DOHH2 (cell line): ENCODE data around the gene LYVE1.

Experiments used
- H3F3A ChIP-seq: fragments of 200-600 bp; sonication (generic), shearing (Covaris generic); 2 replicates; pipeline ENCODE4 v1.6.0; 2016; ENCODE audit warnings: antibody characterized with exemption, mild to moderate bottlenecking; ENCODE audit not compliant: control insufficient read depth, insufficient read depth
- H3K27ac ChIP-seq: fragments of 200-600 bp; sonication (generic); 2 replicates; pipeline ENCODE4 v1.5.1; 2014; ENCODE audit warnings: low read depth, mild to moderate bottlenecking, low read length, moderate library complexity
- H3K27me3 ChIP-seq: fragments of 200-600 bp; sonication (generic); 2 replicates; pipeline ENCODE4 v1.6.1; 2014; ENCODE audit warnings: mild to moderate bottlenecking, low read length, mixed read lengths; ENCODE audit not compliant: control insufficient read depth
- H3K36me3 ChIP-seq: fragments of 200-600 bp; sonication (generic); 2 replicates; pipeline ENCODE4 v1.6.1; 2014; ENCODE audit warnings: mild to moderate bottlenecking, low read length, moderate library complexity, mixed read lengths; ENCODE audit not compliant: control insufficient read depth
- H3K4me1 ChIP-seq: fragments of 200-600 bp; sonication (generic); 2 replicates; pipeline ENCODE4 v1.6.1; 2014; ENCODE audit warnings: mild to moderate bottlenecking, low read length, mixed read lengths; ENCODE audit not compliant: control insufficient read depth
- H3K4me2 ChIP-seq: fragments of 200-600 bp; sonication (generic); 2 replicates; pipeline ENCODE4 v1.6.0; 2014; ENCODE audit warnings: mild to moderate bottlenecking, low read length, moderate library complexity
- H3K4me3 ChIP-seq: fragments of 200-600 bp; sonication (generic); 2 replicates; pipeline ENCODE4 v1.5.1; 2014; ENCODE audit warnings: mild to moderate bottlenecking, low read length, mixed read lengths
- H3K79me2 ChIP-seq: fragments of 200-600 bp; sonication (generic); 2 replicates; pipeline ENCODE4 v1.6.1; 2014; ENCODE audit warnings: mild to moderate bottlenecking, low read length, mixed read lengths; ENCODE audit not compliant: control insufficient read depth
- H3K9me2 ChIP-seq: fragments of 200-600 bp; sonication (generic); replicated peaks from 2 replicates; pipeline ENCODE4 v1.6.1; 2014; ENCODE audit warnings: mild to moderate bottlenecking, low read length, mixed read lengths; ENCODE audit not compliant: control insufficient read depth
- H3K9me3 ChIP-seq: fragments of 200-600 bp; sonication (generic); 2 replicates; pipeline ENCODE4 v1.6.1; 2014; ENCODE audit warnings: antibody characterized with exemption, low read length, mixed read lengths; ENCODE audit not compliant: control insufficient read depth, insufficient read depth
- H4K20me1 ChIP-seq: fragments of 200-600 bp; sonication (generic); 2 replicates; pipeline ENCODE4 v1.6.0; 2014; ENCODE audit warnings: low read depth, mild to moderate bottlenecking, antibody characterized with exemption, low read length, moderate library complexity; ENCODE audit not compliant: control insufficient read depth, insufficient read depth
- EZH2phosphoT487 ChIP-seq: fragments of 200-600 bp; sonication (generic); IDR thresholded peaks from 2 replicates; pipeline ENCODE4 v1.6.1; 2017; ENCODE audit warnings: borderline replicate concordance, mild to moderate bottlenecking, antibody characterized with exemption, low read length, moderate library complexity, mixed read lengths
- TF ChIP-seq, protein P1 (sequence below): fragments of 200-600 bp; sonication (generic); IDR thresholded peaks from one replicate; pipeline ENCODE4 v1.5.1; 2014; ENCODE audit warnings: antibody characterized with exemption, mild to moderate bottlenecking, low read depth, low read length; ENCODE audit not compliant: poor library complexity, severe bottlenecking

LYVE1 gene

DNA sequence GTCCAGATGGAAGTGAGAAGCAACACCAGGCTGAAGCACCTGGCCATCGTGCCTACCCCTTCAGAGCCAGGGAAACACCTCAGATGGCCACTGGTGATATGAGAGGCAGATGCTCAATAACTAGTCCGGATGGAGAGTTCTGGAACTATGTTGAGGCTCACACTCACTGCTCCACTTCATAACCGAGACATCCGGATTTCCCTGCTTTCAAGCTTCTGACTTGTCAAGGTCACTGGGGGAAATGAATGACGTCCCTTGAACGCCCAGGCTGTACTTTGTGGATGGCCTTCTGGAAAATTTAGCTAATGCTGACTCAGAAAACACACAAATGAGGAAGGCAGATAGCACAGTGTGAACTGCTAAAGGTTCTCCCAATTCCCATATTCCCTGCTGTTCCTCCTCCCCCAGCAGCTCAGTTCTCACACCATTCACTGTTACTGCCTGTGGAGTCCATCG is at the start of gene LYVE1:
Gene LYVE1, minus strand, starts transcription at position 180 of the 456 bp plus-strand sequence. Its CDS starts 133 bp downstream, at position 47.
- Histone ChIP-seq H4K20me1 (no peaks in the 10 kb centered on the region), H3K9me3 (no peaks in the 10 kb centered on the region), H3K4me1 (no peaks in the 10 kb centered on the region; the same call in 1 of the 2 replicates), H3K9me2 (no peaks in the 10 kb centered on the region), H3K36me3 (no peaks in the 10 kb centered on the region), H3F3A (no peaks in the 10 kb centered on the region), H3K27me3 (peaks cover 2% of the 10 kb centered on the region), H3K27ac (no peak within 1 kb of the TSS), H3K4me2 (no peak within 1 kb of the TSS), H3K4me3 (no peak within 1 kb of the TSS), H3K79me2 (no peaks in the 10 kb centered on the region)
- no peak for TF ChIP-seq EZH2phosphoT487

DNA sequence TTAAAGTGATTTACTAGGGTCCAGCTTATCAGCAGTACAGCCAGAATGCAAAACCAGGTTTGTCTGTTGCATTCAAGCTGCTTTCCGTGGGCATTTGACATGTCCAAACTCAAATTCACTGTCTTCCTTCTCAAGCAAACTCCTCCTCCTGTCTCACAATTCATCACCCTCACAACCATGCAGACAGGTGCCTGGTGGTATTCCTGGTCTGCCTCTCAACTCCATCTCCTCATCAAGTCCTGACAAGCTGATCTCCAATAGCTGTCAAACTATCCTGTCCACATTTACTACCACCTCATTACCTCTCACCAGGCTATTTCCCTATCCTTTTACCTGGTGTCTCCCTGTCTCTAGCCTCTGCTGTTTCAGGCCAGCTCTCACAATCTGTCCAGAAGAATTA is 49.1 kb upstream of the LYVE1 start:
- Histone ChIP-seq H3K4me3 (no peak overlapping the region), H3K36me3 (no peaks in the 10 kb centered on the region), H3K9me3 (0 out of 2 replicates have a peak, but pooled peaks cover 4% of the 10 kb centered on the region), H3K79me2 (no peaks in the 10 kb centered on the region), H3K4me1 (peaks cover 24% of the 10 kb centered on the region), H3F3A (no peaks in the 10 kb centered on the region), H3K27me3 (no peaks in the 10 kb centered on the region), H3K4me2 (no peak overlapping the region), H4K20me1 (no peaks in the 10 kb centered on the region), H3K9me2 (no peaks in the 10 kb centered on the region), H3K27ac (no peak overlapping the region)
- TF ChIP-seq EZH2phosphoT487: no peak
- TF ChIP-seq, protein P1, sequence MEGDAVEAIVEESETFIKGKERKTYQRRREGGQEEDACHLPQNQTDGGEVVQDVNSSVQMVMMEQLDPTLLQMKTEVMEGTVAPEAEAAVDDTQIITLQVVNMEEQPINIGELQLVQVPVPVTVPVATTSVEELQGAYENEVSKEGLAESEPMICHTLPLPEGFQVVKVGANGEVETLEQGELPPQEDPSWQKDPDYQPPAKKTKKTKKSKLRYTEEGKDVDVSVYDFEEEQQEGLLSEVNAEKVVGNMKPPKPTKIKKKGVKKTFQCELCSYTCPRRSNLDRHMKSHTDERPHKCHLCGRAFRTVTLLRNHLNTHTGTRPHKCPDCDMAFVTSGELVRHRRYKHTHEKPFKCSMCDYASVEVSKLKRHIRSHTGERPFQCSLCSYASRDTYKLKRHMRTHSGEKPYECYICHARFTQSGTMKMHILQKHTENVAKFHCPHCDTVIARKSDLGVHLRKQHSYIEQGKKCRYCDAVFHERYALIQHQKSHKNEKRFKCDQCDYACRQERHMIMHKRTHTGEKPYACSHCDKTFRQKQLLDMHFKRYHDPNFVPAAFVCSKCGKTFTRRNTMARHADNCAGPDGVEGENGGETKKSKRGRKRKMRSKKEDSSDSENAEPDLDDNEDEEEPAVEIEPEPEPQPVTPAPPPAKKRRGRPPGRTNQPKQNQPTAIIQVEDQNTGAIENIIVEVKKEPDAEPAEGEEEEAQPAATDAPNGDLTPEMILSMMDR: no peak

GRCh38 chr11:10611979-10612862 is 43.8 kb upstream of the LYVE1 start:
- no peak for TF ChIP-seq EZH2phosphoT487
- TF ChIP-seq, protein P1: no peak
- peak overlapping the region; percentile 61 for H3K4me2 ChIP-seq
- no peaks in the 10 kb centered on the region for H3K9me2 ChIP-seq

GRCh38 chr11:10609636-10610035 is 41.2 kb upstream of the LYVE1 start:
- TF ChIP-seq, protein P1: no peak
- no peak for TF ChIP-seq EZH2phosphoT487
- no peaks in the 10 kb centered on the region for H3K36me3 ChIP-seq
- H3K9me3 ChIP-seq: 0 out of 2 replicates have a peak, but pooled peaks cover 4% of the 10 kb centered on the region
- H4K20me1 ChIP-seq: no peaks in the 10 kb centered on the region
- H3K4me1 ChIP-seq: peaks cover 90% of the 10 kb centered on the region
- no peak overlapping the region for H3K4me3 ChIP-seq
- no peak overlapping the region for H3K4me2 ChIP-seq
- H3K79me2 ChIP-seq: no peaks in the 10 kb centered on the region
- no peaks in the 10 kb centered on the region for H3K27me3 ChIP-seq
- H3K27ac ChIP-seq: no peak overlapping the region
- no peaks in the 10 kb centered on the region for H3K9me2 ChIP-seq
- 0 out of 2 replicates have a peak, but pooled peaks cover 2% of the 10 kb centered on the region for H3F3A ChIP-seq

More at GRCh38 chr11:10611979-10612862, 43.8 kb upstream of the LYVE1 start:
- H4K20me1 ChIP-seq: no peaks in the 10 kb centered on the region
- H3K4me1 ChIP-seq: peaks cover 73% of the 10 kb centered on the region
- H3F3A ChIP-seq: 0 out of 2 replicates have a peak, but pooled peaks cover 2% of the 10 kb centered on the region
- no peaks in the 10 kb centered on the region for H3K36me3 ChIP-seq
- no peaks in the 10 kb centered on the region for H3K79me2 ChIP-seq
- 0 out of 2 replicates have a peak, but pooled peaks cover 4% of the 10 kb centered on the region for H3K9me3 ChIP-seq
- peak overlapping the region; percentile 62 for H3K27ac ChIP-seq
- no peaks in the 10 kb centered on the region for H3K27me3 ChIP-seq
- H3K4me3 ChIP-seq: peak overlapping the region; percentile 50
